Measurements from ENCODE around the gene KSR2. TPM values are rescaled to one million over a fixed set of nuclear protein-coding genes. Genes with fewer than 3 reads are reported as not detected.

The KSR2 gene
- total RNA-seq, 1 experiment from 2014 or later, result 2.0 TPM

DNA sequence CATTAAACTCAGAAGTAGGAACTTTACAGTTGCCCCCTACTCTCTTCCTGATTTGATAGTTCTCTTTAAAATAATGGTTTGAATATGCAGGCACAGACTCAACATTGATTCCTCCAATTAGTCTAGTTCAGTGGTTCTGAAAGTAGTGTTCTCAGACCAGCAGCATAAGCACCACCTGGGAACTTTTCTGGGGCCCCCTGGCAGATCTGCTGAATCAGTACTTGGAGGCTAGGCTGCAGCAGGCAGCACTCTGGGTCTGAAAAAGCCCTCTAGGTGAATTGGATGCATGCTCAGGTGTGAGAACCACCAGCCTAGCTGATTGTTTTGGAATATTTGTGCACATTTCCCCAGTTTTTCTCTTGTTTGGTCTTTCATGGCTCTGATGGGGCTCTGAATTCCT, 408.8 kb downstream of the KSR2 start:
- DNase-seq, result no peak
- Histone ChIP-seq H3K4me2 (no peak overlapping the region), H3K79me2 (ENCODE audit: low read depth) (no peaks in the 10 kb centered on the region), H3K4me1 (replicated peaks; ENCODE audit: insufficient read depth) (no peaks in the 10 kb centered on the region), H4K20me1 (ENCODE audit: insufficient read depth) (no peaks in the 10 kb centered on the region), H3K4me3 (no peak overlapping the region), H3K9me3 (ENCODE audit: insufficient read depth, low read depth) (no peaks in the 10 kb centered on the region), H3K9me2 (ENCODE audit: insufficient read depth) (no peaks in the 10 kb centered on the region), H3K36me3 (ENCODE audit: low read depth) (no peaks in the 10 kb centered on the region), H2AFZ (no peak overlapping the region), H3F3A (ENCODE audit: insufficient read depth, low read depth) (no peaks in the 10 kb centered on the region), H3K27me3 (ENCODE audit: insufficient read depth, low read depth) (peaks cover 25% of the 10 kb centered on the region), H3K27ac (no peak overlapping the region)
- TF ChIP-seq, protein P1, sequence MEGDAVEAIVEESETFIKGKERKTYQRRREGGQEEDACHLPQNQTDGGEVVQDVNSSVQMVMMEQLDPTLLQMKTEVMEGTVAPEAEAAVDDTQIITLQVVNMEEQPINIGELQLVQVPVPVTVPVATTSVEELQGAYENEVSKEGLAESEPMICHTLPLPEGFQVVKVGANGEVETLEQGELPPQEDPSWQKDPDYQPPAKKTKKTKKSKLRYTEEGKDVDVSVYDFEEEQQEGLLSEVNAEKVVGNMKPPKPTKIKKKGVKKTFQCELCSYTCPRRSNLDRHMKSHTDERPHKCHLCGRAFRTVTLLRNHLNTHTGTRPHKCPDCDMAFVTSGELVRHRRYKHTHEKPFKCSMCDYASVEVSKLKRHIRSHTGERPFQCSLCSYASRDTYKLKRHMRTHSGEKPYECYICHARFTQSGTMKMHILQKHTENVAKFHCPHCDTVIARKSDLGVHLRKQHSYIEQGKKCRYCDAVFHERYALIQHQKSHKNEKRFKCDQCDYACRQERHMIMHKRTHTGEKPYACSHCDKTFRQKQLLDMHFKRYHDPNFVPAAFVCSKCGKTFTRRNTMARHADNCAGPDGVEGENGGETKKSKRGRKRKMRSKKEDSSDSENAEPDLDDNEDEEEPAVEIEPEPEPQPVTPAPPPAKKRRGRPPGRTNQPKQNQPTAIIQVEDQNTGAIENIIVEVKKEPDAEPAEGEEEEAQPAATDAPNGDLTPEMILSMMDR (conservative IDR thresholded peaks at IDR 0.05), result no peak
- TF ChIP-seq EZH2 (IDR thresholded peaks at IDR 0.05; ENCODE audit: low read depth), result no peak
- intact Hi-C loops (cut with micrococcal nuclease; ENCODE audit: unreplicated experiment), result no loop called here
- ChIA-PET CTCF (no interaction called here), POLR2A (ENCODE audit: unreplicated experiment) (no interaction called here)
- no TSS peak for BruUV-seq (replicated peaks)

DNA sequence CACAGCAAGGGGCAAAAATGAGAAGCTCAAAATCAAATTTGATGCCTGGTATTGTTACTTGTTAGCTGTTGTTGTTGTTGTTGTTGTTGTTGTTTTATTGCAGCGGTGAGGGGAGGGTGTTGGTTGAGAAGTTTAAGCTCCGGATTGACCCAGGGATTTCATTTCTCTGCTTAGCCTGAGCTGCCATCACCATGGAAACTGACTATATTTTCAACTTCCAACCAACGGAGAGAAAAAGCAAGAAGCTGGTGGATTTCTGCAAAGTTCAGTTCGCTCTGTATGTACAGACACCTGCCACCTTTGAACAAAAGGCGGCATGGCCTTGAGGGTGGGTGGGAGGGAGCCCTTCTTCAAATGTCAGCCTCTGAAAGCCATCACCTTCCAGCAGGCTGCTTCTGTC, 412.9 kb downstream of the KSR2 start:
- Histone ChIP-seq H4K20me1 (ENCODE audit: insufficient read depth) (no peaks in the 10 kb centered on the region), H3K9me3 (ENCODE audit: insufficient read depth, low read depth) (no peaks in the 10 kb centered on the region), H3K27ac (no peak overlapping the region), H3K9me2 (ENCODE audit: insufficient read depth) (no peaks in the 10 kb centered on the region), H3K36me3 (ENCODE audit: low read depth) (no peaks in the 10 kb centered on the region), H3K79me2 (ENCODE audit: low read depth) (no peaks in the 10 kb centered on the region), H3K4me2 (no peak overlapping the region), H3K4me1 (replicated peaks; ENCODE audit: insufficient read depth) (no peaks in the 10 kb centered on the region), H3K4me3 (no peak overlapping the region), H3K27me3 (ENCODE audit: insufficient read depth, low read depth) (peaks cover 18% of the 10 kb centered on the region), H3F3A (ENCODE audit: insufficient read depth, low read depth) (no peaks in the 10 kb centered on the region), H2AFZ (no peak overlapping the region)
- TF ChIP-seq EZH2 (IDR thresholded peaks at IDR 0.05; ENCODE audit: low read depth), result no peak
- TF ChIP-seq, protein P1 (conservative IDR thresholded peaks at IDR 0.05), result no peak
- ChIA-PET CTCF (no interaction called here), POLR2A (ENCODE audit: unreplicated experiment) (no interaction called here)
- no TSS peak for BruUV-seq (replicated peaks)
- intact Hi-C loops (cut with micrococcal nuclease; ENCODE audit: unreplicated experiment), result no loop called here
- no peak for DNase-seq

DNA sequence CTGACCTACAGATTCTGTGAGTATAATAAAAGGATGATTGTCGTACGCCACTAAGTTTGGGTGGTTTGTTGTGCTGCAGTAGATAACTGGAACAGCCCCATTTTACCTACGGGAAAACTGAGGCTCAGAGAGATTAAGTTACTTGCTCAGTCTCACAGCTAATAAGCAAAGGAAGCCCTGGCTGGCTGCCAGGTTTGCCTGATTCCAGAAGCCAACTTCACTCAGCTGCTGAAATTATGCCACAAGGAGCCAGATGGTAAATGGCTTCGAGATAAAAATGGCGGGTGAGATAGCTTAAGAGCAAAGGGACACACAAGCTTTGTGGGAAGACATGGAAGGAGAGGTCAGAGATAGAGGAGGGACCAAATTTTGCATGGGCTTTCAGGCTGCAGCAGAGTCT, 415.8 kb downstream of the KSR2 start:
- no TSS peak for BruUV-seq (replicated peaks)

More for the DNA sequence above, 415.8 kb downstream of the KSR2 start:
- Histone ChIP-seq H3K9me3 (ENCODE audit: insufficient read depth, low read depth) (no peaks in the 10 kb centered on the region), H3K36me3 (ENCODE audit: low read depth) (no peaks in the 10 kb centered on the region), H3K9me2 (ENCODE audit: insufficient read depth) (no peaks in the 10 kb centered on the region), H3F3A (ENCODE audit: insufficient read depth, low read depth) (no peaks in the 10 kb centered on the region), H3K4me2 (no peak overlapping the region), H3K27ac (no peak overlapping the region), H3K4me3 (no peak overlapping the region), H3K27me3 (ENCODE audit: insufficient read depth, low read depth) (peaks cover 18% of the 10 kb centered on the region), H3K79me2 (ENCODE audit: low read depth) (no peaks in the 10 kb centered on the region), H2AFZ (no peak overlapping the region), H4K20me1 (ENCODE audit: insufficient read depth) (no peaks in the 10 kb centered on the region), H3K4me1 (replicated peaks; ENCODE audit: insufficient read depth) (no peaks in the 10 kb centered on the region)
- DNase-seq, result no peak
- ChIA-PET POLR2A (ENCODE audit: unreplicated experiment) (no interaction called here), CTCF (no interaction called here)
- intact Hi-C loops (cut with micrococcal nuclease; ENCODE audit: unreplicated experiment), result no loop called here
- TF ChIP-seq EZH2 (IDR thresholded peaks at IDR 0.05; ENCODE audit: low read depth), result no peak
- TF ChIP-seq, protein P1 (conservative IDR thresholded peaks at IDR 0.05), result no peak
